GM19467 (cell line): ENCODE measurements around the gene CHSY3.

Experiments used
- ATAC-seq: cut with Tn5 transposase; IDR thresholded peaks from one replicate; pipeline ENCODE4 v1.9.1; 2021; ENCODE audit warnings: mild to moderate bottlenecking, moderate library complexity; ENCODE audit not compliant: unreplicated experiment

Gene CHSY3

DNA sequence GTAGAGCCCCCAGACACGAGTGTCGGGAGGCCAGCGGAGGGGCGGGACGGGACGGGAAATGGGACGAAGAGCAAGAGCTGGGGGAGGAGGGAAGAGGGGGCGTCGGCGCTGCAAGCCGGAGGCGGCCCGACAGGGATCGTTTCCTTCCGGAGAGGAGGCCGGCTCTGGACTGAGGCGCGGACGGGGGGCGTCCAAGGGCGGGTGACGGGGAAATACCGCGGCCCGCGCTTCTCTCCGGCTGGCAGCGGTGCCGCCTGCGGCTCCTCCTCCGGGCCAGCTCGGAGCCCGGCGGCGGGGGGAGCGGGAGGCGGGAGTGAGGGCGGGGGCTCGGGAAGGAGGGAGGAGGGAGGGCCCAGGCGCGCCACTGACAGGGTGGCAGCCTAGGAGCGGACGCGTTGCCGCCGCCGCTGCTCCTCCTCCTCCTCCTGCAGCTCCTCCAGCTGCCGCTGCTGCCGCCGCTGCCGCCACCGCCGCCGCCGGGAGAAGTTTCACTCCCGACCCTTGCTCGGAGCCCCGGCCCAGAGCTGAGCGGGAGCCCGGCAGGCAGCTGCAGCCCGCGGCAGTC, at the start of gene CHSY3:
Gene CHSY3 (plus strand): TSS at position 364 of the 565 bp plus-strand sequence.
- peak; percentile 65 for ATAC-seq

DNA sequence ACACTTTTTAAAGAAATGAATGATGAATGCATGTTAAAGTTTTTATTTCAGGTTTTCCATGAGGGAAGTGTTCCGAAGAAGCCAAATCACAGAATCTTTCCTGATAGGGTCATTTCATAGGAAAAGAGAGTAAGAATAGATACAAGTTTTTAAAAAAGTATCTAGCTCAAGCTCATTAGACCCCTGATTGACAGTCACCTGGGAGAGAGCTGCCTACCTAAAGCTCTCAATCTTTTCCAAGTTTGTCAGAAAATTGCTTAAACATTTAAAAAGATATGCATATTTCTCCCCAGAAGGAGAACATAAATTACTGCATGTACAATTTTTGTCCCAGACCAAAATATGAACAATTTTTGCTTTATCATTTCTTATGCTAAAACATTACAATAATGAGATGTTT, 47.9 kb upstream of the CHSY3 start:
- no peak for ATAC-seq

DNA sequence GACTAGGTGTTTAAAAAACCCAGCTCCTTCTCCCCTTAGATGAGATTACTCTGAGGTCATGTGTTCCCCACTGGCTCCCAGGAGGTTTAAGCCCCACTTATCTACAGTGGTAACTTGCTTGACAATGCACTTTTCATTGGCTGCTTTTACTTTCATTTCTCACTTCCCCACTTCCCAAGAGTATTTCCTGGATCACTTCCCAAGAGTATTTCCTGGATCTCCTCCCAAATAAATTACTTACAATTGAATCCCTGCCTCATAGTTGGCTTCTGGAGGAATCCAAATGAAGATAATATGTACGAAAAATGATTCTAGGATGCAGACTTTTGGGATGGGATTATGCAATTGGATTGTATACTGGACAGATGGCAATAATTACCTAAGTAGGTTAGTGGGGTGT, 47.1 kb upstream of the CHSY3 start:
- no peak for ATAC-seq

DNA sequence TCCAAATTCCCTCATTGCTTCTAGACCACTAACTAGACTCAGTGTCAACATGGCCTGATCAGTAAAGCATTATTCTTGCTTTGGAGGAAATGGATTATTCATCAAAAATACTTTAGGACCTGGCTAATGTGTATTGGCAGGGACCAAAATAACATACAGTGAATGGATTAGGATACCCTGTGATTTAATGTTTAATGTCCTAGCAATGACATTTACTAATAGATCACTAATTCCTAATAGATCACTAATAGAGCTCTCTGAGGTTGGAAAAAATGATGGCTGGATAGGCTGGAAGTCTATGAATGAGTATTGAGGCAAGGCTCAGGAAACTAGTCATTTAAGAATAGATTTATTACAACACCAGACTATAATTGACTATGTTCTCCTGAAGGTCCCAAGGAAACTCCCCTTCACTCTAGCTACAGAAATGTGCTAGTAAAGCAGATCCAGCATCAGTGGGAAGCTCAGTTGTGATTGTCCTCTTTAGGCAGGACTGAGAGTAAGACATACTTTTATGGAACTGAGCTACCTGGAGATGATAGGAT, 46.1 kb upstream of the CHSY3 start:
- no peak for ATAC-seq

DNA sequence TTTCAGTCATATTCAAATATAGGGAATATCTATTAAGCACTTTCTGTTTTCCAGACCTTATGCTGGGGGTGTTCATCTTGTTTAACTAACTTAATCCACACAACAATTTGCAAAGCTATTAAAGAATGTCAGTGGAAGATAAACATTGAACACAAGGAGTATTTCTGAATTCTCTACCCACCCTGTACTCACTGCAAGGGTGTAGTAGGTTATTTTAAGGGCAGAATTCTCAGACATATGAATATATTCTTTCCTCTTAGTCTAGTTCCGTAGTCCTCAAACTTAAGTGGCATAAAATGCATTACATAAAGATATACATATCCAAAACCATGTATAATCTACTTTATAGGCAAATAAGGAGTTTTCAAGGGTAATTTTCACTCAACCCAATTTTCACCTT, 19.9 kb upstream of the CHSY3 start:
- ATAC-seq: no peak

DNA sequence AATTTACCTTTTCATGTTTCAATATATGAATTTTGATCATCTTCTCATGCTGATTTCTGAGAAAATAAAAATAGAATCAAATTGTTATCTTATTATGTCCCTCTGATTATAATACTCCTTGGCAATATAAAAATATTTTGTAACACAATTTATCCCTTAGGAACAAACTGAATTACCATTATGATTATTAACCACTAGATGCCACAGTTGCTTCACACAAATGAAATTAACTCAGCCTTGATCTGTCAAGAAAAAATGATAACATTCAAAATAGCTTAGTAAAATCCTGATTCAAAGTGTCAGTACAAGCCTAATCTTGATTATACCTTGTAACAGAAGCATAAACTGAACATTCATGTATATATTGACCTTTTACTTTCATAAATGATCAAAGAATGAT, 4.8 kb upstream of the CHSY3 start:
- no peak for ATAC-seq

DNA sequence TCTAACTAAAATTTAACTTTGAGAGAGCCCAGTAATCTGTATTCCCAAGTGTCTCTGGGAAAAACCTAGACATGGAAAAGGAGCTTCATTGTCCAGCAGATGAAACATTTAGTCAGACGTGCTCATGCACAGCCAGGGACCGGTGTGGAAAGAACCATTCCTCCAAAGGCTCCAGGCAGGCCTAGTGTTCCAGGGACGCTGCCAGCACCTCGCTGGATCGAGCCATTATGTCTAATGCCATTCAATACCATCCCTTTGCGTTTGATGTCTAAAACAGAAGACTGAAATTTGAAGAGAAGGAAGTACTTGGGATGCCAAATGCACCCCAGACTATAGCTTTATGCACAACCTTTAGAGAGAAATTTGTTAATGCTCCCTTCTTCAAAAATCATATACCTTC, 1.4 kb upstream of the CHSY3 start:
- ATAC-seq: no peak

DNA sequence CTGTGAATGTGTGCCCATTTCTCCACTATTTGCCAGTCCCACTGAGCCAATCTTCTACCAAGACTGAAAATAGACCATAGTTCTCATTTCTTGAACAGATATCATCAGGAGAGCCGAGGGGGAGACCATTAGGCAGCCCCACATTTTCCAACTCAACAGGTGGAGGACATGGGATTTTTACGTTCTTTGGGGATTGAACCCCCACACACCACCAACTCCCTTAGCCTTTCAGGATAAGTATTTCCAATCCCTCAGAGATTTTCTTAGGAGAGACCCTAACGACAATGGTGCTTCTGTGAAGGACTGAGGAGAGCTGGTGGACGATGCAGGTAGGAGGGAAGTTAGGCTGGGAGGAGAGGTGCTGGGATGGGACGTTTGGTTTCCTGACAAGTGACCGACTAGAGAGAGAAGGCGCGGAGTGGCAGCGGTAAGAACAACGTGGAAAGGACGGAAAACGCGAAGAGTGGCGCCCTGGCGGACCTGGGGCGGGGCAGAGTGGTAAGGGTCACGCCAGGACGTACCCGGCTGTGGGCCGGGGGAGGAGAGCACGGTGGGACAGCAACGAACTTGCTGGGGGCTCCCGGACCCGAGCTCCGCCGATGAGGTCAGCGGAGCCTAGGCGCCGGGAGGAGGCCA, 681 bp upstream of the CHSY3 start:
- no peak for ATAC-seq

DNA sequence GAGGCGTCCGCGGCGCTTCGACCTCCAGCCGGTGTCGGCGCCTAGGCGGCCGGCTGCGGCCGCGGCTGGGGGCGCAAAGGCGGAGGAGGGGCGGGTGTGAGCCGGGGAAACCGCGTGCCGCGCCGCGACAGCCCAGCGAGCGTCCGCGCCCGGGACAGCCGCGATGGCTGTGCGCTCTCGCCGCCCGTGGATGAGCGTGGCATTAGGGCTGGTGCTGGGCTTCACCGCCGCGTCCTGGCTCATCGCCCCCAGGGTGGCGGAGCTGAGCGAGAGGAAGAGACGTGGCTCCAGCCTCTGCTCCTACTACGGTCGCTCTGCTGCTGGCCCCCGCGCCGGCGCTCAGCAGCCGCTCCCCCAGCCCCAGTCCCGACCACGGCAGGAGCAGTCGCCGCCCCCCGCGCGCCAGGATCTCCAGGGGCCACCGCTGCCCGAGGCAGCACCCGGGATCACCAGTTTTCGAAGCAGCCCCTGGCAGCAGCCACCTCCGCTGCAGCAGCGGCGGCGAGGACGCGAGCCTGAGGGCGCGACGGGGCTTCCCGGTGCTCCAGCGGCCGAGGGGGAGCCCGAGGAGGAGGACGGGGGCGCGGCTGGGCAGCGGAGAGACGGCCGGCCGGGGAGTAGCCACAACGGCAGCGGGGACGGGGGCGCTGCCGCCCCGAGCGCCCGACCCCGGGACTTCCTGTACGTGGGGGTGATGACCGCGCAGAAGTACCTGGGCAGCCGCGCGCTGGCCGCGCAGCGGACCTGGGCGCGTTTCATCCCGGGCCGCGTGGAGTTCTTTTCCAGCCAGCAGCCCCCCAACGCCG, 605 bp downstream of the CHSY3 start:
- ATAC-seq: peak; percentile 49

DNA sequence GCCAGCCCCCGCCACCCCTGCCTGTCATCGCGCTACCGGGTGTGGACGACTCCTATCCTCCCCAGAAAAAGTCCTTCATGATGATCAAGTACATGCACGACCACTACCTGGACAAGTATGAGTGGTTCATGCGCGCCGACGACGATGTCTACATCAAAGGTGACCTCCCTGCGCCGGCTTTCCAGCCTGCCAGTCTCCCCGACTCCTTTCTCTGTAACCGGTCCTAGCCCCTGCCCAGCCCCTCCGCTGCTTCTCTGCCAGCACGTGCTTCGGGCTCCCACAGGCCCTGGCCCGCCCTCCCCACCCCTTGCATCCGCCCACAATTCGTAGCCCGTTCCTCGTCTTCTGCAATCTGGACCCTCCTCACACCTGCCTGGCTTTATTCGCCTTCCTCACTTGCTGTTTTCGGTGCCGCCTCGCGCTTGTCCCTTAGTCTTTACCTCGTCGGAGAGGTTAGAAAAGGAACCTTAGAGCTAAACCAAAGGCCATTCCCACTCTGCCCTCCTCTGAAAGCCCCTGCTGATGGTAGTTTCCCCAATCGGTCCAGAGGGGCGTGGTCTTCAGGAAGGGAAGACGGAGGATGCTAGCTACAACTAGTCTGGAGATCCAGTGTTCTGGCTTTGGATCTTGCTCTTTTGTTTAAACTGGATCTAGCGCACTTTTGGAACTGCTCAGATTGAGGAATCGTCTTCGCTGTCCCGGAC, 1.4 kb downstream of the CHSY3 start:
- no peak for ATAC-seq

DNA sequence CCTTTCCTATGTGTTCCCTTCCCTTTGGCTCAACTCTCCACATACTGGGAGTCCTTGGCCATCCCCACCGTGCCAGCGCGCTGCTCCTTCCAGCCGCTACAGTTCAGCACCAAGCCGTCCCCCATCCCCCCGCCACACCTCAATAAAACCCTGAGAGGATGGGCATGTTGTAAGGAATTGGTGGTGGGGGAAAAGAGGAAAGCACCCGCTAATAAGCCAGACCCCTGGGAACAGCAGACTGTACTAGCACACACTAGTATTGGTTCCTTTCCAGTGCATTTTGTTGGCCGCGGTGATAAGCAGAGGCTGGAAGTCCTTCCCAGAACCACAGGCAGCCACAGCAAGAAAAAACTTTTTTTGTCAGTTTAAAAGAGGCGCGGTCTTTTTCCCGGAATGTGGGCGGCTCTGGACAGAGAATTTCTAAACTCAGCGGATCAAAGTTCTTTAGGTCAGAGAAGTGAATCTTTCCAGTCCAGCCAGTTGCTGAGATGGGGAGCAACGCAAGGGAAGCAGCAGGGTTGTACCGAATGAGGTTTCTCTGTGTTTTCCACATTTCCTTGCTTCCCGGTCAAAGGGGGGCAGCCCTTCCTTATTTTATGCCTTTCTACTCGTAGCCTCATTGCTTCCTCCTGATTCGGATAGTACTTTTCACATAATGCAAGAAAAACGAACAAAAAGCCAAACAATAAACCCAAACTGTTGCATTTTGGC, 2.1 kb downstream of the CHSY3 start:
- no peak for ATAC-seq

DNA sequence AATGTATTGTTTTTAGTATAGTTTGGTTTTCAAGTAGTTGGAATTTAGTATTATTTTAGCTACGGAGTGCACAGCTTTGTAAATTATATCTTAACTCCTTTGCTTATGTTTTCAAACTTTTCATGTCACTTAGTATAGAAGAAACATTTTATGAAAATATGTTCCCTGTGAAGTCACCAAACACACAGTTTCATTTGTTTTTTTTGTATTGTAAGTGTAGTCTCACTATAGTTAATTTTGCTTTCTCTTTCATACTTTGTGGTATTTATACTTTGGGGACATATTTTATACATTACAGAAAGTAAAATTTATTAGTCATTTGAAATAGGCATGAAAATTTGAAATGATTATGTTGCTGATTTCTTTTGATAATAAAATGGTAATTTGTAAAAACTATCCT, 5.0 kb downstream of the CHSY3 start:
- no peak for ATAC-seq

DNA sequence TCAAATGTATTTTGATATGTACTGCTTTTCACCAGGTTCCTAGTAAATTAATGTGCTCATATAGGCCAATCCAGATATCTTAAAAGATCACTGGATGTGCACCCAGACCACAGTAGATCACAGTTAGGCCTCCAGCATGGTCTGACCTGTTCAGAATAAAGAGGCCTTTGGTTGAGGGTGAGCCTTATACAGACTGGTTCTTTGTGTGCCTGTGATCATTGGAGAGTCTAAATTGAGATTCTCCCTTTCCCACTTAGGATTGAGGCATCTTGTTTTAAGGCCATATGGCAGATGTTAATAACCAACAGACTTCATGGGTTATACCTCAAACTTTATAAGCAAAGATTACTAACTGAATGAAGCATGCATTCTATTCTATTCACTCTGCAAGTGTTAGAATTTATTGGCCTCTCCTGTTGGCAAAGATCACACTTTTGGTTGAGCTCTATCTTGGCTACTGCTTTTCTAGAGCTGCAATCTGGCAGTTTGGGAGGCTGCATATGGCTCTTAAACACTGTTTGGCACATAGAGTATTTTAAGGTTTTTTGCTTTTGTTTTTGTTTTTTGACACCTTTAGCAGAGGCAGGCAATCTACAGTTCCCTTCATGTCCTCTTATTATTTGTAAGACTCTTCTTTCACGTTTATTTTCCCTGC, 8.5 kb downstream of the CHSY3 start:
- ATAC-seq: no peak

DNA sequence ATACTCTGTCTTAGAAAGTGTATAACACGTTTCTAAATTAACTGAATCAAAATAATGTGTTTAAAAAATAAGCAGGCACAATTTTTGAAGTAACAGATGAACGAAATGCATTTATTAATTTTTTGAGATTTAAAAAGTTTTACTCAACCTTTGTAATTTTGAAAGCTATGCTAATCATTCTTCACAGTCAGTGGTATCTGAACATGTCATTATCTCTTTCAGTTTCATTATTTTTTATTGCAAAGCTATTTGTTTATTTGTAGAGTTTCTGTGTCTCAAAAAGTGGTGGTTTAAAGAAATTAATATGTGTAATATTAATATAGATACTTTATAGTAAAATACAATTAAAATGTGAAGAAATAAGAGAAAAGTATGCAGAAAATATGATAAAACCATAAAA, 11.2 kb downstream of the CHSY3 start:
- no peak for ATAC-seq

DNA sequence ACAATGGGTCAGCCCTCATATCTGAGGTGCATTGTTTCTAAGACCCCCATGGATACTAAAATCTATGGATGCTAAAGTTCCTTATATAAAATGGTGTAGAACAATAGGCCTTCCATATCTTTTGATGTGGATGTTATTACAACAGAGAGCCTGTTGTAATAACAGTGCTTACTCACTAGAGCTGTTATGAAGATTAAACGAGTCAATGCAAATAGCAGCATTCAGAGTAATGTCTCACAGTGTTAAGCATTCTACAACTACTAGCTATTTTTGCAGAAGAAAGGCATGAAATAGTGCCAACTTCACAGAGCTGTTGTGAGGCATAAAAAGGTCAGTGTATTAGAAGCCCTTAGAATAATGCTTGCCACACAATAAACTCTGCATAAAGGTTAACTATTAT, 13.0 kb downstream of the CHSY3 start:
- ATAC-seq: no peak

DNA sequence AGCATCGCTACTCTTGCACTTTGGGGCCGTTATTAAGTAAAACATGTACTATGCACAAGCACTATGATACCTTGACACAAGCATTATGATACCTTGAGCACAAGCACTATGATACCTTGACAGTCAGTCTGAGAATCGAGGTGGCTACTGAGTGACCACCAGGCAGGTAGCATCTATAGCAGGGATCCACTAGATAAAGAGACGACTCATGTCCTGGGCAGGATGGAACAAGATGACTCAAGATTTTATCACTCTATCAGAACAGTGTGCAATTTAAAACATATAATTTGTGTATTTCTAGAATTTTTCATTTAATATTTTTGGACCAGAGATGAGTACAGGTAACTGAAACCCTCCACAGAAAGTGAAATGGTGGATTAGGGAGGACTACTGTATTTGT, 16.9 kb downstream of the CHSY3 start:
- ATAC-seq: no peak

DNA sequence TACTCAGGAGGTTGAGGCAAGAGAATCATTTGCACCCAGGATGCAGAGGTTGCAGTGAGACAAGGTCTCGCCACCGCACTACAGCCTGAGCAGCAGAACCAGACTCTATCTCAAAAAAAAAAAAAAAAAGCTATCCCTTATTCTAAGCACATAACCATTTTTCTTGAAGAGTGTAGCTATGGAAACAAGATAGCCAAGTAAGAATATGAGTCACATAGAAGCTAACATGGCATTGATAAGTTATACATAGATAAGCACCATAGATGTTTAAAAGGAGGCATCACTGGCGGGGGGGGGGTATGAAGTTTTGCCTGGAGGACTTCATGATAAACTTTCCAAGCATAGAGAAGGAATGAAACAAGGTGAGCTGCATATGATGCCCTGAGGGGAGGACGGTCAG, 26.0 kb downstream of the CHSY3 start:
- ATAC-seq: no peak

DNA sequence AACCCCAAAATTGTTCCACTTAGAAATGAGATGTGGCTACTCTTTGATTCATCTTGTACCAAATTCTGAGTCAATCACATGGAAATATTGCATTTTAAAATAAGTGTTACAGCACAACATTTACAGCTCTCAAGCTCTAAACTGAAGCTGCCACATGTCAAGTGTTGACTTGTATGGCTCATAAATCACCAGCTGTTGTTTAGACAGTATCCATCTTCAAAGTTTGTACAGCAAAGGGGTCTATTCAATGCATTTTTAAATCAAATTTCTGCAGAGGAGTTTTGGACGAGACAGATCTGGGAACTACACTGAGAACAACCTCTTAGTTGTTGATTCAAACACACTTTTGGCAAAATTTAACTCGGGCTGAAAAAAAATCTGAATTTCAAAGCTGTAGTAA, 31.4 kb downstream of the CHSY3 start:
- no peak for ATAC-seq

DNA sequence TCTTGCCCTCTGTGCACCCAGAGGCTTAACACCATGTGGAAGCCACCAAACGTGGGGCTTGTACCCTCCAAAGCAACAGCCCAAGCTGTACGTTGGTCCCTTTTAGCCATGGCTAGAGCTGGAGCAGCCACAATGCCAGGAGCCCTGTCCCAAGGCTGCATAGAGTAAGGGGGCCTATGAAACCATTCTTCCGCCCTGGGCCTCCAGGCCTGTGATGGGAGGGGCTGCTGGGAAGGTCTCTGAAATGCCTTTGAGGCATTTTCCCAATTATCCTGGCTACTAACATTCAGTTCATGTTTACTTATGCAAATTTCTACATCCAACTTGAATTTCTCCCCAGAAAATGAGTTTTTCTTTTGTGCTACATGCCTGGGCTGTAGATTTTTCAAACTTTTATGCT, 33.8 kb downstream of the CHSY3 start:
- ATAC-seq: no peak

DNA sequence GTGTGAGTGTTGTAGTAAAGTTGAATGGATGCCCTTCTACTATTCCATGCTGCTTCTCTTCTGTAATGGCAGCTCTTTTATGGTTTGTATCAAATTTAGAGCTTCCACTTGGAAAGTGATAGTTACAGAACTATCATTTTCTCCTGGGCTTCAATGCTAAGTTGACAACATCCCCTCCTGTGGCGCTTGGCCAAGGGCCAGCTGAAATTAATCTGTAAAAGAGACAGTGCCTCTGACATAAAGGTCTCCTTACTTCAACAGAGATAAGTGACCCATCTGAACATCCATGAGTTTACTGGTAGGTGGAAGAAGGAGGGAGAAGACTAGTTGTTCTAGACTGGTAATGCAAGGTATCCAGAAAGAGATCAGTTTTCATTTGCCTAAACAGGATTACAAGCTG, 39.7 kb downstream of the CHSY3 start:
- no peak for ATAC-seq
